ENCODE results near the gene THOP1.

DNA sequence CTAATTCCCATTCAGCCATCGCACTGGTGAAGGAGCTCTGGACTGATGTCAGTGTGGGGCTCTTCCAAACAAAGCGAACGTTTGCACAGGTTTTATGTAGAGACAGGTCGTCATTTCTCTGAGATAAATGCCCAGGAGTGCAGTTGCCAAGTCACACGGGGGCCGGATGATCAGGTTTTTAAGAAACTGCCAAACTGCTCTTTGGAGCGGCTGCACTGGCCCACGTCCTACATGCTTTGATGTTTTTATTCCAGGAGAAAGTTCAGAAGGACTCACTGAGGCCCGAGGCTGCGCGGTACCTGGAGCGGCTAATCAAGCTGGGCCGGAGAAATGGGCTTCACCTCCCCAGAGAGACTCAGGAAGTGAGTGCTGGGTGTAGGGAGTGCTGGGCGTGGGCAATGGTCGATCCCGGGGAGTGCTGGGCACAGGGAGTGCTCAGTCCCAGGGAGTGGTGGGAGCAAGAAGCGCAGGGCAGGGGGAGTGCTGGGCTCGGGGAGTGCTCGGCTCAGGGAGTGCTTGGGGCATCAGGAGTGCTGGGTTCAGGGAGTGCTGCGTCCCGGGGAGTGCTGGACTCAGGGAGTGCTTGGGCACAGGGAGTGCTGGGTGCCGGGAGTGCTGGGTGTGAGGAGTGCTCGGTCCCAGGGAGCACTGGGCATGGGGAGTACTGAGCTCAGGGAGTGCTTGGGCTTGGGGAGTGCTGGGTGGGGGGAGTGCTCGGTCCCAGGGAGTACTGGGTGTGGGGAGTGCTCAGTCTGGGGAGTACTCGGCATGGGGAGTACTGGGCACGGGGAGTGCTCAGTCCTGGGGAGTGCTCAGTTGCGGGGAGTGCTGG, 10.7 kb downstream of the THOP1 start:
- TF ChIP-seq CTCF (IDR thresholded peaks at IDR 0.05) (no peak), POLR2A (IDR thresholded peaks at IDR 0.05) (no peak)

All from heart left ventricle (tissue), 13 donors.